Measurements from ENCODE around the gene CCDC86.

CCDC86 gene

GRCh38 chr11:60887556-60887955, 45.6 kb downstream of the CCDC86 start:
- in situ Hi-C loops (cut with HindIII; ENCODE audit: low sequenced_read_pairs), result no loop called here

- in situ Hi-C loops (cut with HindIII; ENCODE audit: low sequenced_read_pairs), result no loop called here
These were observed 48.0 kb downstream of the CCDC86 start for GRCh38 chr11:60889869-60890311.

- in situ Hi-C loops (cut with HindIII; ENCODE audit: low sequenced_read_pairs), result no loop called here
These were observed 48.8 kb downstream of the CCDC86 start for GRCh38 chr11:60890696-60891095.

- in situ Hi-C loops (cut with HindIII; ENCODE audit: low sequenced_read_pairs), result no loop called here
These were observed 49.3 kb downstream of the CCDC86 start for GRCh38 chr11:60891103-60891741.

- in situ Hi-C loops (cut with HindIII; ENCODE audit: low sequenced_read_pairs), result loop anchor here (5.0 kb wide), 2 partner anchors 68 to 123 kb away; no protein-coding TSS in a partner anchor
These were observed 53.8 kb downstream of the CCDC86 start for GRCh38 chr11:60895687-60896086.

GRCh38 chr11:60897496-60897895, 55.6 kb downstream of the CCDC86 start:
- in situ Hi-C loops (cut with HindIII; ENCODE audit: low sequenced_read_pairs), result loop anchor here (5.0 kb wide), 2 partner anchors 70 to 125 kb away; no protein-coding TSS in a partner anchor

- in situ Hi-C loops (cut with HindIII; ENCODE audit: low sequenced_read_pairs), result loop anchor here (5.0 kb wide), 2 partner anchors 72 to 127 kb away; no protein-coding TSS in a partner anchor
These were observed 57.4 kb downstream of the CCDC86 start for GRCh38 chr11:60899046-60899936.

- in situ Hi-C loops (cut with HindIII; ENCODE audit: low sequenced_read_pairs), result loop anchor here (5.0 kb wide), 3 partner anchors 33 to 128 kb away; partner anchors contain the start of gene ZP1
These were observed 58.1 kb downstream of the CCDC86 start for GRCh38 chr11:60899977-60900376.
